ENCODE measurements around the gene KRTCAP2. TPM values are rescaled to one million over a fixed set of nuclear protein-coding genes. Genes with fewer than 3 reads are reported as not detected.
"Not testable (repeated sequence)": the region's sequence is repeated elsewhere in the genome, so short reads cannot be mapped to it uniquely, and the experiment has no call there.

KRTCAP2 gene
- 102 and 131 TPM in 2 replicates for polyA plus RNA-seq (2011; rRNA removed)
- polyA minus RNA-seq (2011; rRNA and poly(A)+ RNA removed): 175 and 190 TPM in 2 replicates

GRCh38 chr1:155172732-155173477 is at the start of gene KRTCAP2:
Gene KRTCAP2 (minus strand): TSS chr1:155173304. CDS start chr1:155173224, 80 bp downstream.
- peak within 1 kb of the TSS; percentile 99 for H3K4me3 ChIP-seq (ENCODE audit: low read depth, low read length)
- ChIA-PET CTCF (interaction anchor here (0.6 to 12.4 kb wide), 65 partner anchors 9 to 1137 kb away, joined by 3 to 317 read pairs (median 4); partner anchors contain the start of genes EFNA3, MTX1, SCAMP3 and SHC1), POLR2A (interaction anchor here (0.6 to 1.5 kb wide), 14 partner anchors 10 to 217 kb away, joined by 3 to 10 read pairs (median 4); partner anchors contain the start of genes DPM3, EFNA3, PBXIP1 and SHC1)
- DNase-seq (ENCODE audit: low read depth, low spot score): peak; percentile 93
- no peaks in the 10 kb centered on the region; the same call in 1 of the 2 replicates for H3K9me3 ChIP-seq (ENCODE audit: control insufficient read depth, insufficient read depth, low read length)
- TF ChIP-seq, protein P1, sequence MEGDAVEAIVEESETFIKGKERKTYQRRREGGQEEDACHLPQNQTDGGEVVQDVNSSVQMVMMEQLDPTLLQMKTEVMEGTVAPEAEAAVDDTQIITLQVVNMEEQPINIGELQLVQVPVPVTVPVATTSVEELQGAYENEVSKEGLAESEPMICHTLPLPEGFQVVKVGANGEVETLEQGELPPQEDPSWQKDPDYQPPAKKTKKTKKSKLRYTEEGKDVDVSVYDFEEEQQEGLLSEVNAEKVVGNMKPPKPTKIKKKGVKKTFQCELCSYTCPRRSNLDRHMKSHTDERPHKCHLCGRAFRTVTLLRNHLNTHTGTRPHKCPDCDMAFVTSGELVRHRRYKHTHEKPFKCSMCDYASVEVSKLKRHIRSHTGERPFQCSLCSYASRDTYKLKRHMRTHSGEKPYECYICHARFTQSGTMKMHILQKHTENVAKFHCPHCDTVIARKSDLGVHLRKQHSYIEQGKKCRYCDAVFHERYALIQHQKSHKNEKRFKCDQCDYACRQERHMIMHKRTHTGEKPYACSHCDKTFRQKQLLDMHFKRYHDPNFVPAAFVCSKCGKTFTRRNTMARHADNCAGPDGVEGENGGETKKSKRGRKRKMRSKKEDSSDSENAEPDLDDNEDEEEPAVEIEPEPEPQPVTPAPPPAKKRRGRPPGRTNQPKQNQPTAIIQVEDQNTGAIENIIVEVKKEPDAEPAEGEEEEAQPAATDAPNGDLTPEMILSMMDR (IDR thresholded peaks at IDR 0.05; ENCODE audit: low read depth, low read length): peak; percentile 96
- H3K27ac ChIP-seq (ENCODE audit: low read depth, low read length): peak within 1 kb of the TSS; percentile 92
- H3K27me3 ChIP-seq (ENCODE audit: control insufficient read depth, insufficient read depth, low read length): no peaks in the 10 kb centered on the region

DNA sequence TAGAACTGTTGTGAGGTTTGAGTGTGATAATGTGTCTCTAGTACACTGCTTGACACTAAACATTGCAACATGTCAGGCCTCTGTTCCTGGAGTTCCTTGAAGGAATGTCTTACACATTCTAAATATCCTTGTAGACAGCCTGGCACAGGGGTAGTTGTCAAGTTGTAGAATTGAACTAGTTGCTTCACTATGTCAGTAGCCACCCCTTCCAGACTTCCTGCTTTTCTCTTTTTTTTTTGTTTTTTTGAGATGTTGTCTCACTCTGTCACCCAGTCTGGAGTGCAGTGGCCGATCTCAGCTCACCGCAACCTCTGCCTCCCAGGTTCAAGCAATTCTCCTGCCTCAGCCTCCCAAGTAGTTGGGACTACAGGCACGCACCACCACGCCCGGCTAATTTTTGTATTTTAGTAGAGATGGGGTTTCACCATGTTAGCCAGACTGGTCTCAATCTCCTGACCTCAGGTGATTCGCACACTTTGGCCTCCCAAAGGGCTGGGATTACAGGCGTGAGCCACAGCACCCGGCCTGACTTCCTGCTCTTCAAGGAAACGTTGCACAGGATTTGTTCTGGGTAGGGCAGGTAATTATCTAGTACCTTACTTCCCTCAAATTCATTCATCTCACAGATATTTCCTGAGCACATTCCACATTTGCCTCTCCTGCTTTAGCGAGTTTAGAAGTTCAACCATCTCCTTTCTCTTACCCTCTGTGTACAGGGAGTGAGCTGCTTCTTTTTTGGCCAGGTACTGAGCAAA is 47.3 kb upstream of the KRTCAP2 start:
- POLR2A ChIA-PET; H3K27ac ChIP-seq (ENCODE audit: low read depth, low read length); DNase-seq (ENCODE audit: low read depth, low spot score); H3K9me3 ChIP-seq (ENCODE audit: control insufficient read depth, insufficient read depth, low read length); H3K27me3 ChIP-seq (ENCODE audit: control insufficient read depth, insufficient read depth, low read length); H3K4me3 ChIP-seq (ENCODE audit: low read depth, low read length): not testable (repeated sequence)
- CTCF ChIA-PET: interaction anchor here (1.1 kb wide), 1 partner anchor 30 kb away, joined by 4 read pairs; no protein-coding TSS in a partner anchor

- DNase-seq (ENCODE audit: low read depth, low spot score): no peak
- TF ChIP-seq, protein P1 (IDR thresholded peaks at IDR 0.05; ENCODE audit: low read depth, low read length): no peak
- H3K27ac ChIP-seq (ENCODE audit: low read depth, low read length): no peak overlapping the region
- ChIA-PET POLR2A (no interaction called here), CTCF (interaction anchor here (0.9 kb wide), 1 partner anchor 13 kb away, joined by 5 read pairs; no protein-coding TSS in a partner anchor)
- no peak overlapping the region for H3K4me3 ChIP-seq (ENCODE audit: low read depth, low read length)
- H3K27me3 ChIP-seq (ENCODE audit: control insufficient read depth, insufficient read depth, low read length): no peaks in the 10 kb centered on the region
- no peaks in the 10 kb centered on the region for H3K9me3 ChIP-seq (ENCODE audit: control insufficient read depth, insufficient read depth, low read length)
Observed at GRCh38 chr1:155219592-155220031, 46.5 kb upstream of the KRTCAP2 start.

DNA sequence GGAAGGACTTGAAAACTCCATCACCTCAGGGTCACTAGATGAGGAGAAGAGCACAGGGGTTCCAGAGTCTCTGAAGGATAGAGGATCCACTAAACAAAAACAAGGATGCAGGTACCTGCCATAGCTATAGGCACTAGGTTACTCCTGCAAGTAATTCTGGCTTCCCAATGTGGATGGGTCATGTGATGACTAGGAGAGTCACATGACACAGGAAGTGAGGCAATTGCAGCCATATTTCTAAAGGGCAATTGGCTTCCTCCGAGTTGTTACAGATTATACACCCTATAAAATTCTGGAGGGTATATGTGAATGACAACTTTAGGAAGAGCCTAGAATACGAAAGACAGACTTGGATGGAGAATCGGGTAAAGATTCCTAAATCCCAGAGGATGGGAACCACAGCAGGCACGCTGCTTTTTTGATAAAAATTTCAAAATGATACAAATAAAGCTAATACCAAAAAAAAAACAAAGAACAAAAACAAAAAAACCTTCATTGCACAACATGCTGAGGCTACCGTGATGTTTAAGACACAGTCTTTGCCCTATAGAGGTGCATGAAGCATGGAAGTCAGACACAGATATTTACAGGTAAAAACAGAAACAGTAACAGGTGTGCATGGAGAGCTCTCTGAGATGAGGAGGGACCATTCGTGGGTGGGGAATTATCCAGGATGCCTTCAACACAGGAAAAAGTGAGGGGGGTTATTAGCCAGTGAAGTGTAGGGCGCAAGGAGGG is 45.9 kb upstream of the KRTCAP2 start:
- TF ChIP-seq, protein P1 (IDR thresholded peaks at IDR 0.05; ENCODE audit: low read depth, low read length): no peak
- Histone ChIP-seq H3K27ac (ENCODE audit: low read depth, low read length) (no peak overlapping the region), H3K27me3 (ENCODE audit: control insufficient read depth, insufficient read depth, low read length) (no peaks in the 10 kb centered on the region), H3K9me3 (ENCODE audit: control insufficient read depth, insufficient read depth, low read length) (no peaks in the 10 kb centered on the region), H3K4me3 (ENCODE audit: low read depth, low read length) (no peak overlapping the region)
- ChIA-PET POLR2A (no interaction called here), CTCF (interaction anchor here (0.9 to 1.7 kb wide), 2 partner anchors 12 to 33 kb away, joined by 5 to 6 read pairs; no protein-coding TSS in a partner anchor)
- no peak for DNase-seq (ENCODE audit: low read depth, low spot score)

DNA sequence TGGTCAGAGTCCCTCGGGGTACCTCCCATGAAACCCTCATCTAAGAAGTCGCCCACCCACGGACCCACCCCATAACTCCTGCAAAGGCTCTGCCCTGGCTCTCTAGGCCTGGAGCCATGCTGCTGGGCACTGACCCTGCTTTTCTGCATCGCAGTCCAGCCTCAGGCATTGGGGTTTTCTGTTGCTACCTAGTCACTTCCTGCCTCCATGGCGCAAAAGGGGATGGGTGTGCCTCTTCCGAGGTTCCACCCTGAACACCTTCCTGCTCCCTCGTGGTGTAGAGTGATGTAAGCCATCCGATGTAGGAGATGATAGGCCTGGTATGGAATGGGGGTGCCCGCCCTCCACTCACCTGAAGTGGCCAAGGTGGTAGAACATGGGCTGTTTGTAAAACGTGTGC is 41.6 kb upstream of the KRTCAP2 start:
- H3K9me3 ChIP-seq (ENCODE audit: control insufficient read depth, insufficient read depth, low read length); H3K27ac ChIP-seq (ENCODE audit: low read depth, low read length); H3K4me3 ChIP-seq (ENCODE audit: low read depth, low read length); H3K27me3 ChIP-seq (ENCODE audit: control insufficient read depth, insufficient read depth, low read length); POLR2A ChIA-PET; CTCF ChIA-PET; DNase-seq (ENCODE audit: low read depth, low spot score): not testable (repeated sequence)

DNA sequence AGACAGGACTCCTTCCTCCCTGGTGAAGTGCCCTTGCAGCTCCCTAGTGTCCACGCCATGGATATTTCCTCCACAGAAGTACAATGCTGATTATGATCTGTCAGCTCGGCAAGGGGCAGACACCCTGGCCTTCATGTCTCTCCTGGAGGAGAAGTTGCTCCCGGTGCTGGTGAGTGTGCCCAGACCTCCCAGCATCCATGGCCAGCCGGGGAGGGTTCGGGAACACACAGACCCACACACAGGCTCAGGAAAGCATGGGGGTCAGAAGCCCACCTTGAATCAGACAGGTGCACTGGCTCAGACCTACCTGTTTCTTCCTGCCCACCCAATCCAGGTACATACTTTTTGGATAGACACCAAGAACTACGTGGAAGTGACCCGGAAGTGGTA is 38.9 kb upstream of the KRTCAP2 start:
- DNase-seq (ENCODE audit: low read depth, low spot score); H3K9me3 ChIP-seq (ENCODE audit: control insufficient read depth, insufficient read depth, low read length); H3K4me3 ChIP-seq (ENCODE audit: low read depth, low read length); POLR2A ChIA-PET; CTCF ChIA-PET; H3K27me3 ChIP-seq (ENCODE audit: control insufficient read depth, insufficient read depth, low read length); H3K27ac ChIP-seq (ENCODE audit: low read depth, low read length): not testable (repeated sequence)

- CTCF ChIA-PET: not testable (repeated sequence)
Observed at GRCh38 chr1:155211381-155212050, 38.4 kb upstream of the KRTCAP2 start.

More at GRCh38 chr1:155211381-155212050, 38.4 kb upstream of the KRTCAP2 start:
- H3K9me3 ChIP-seq (ENCODE audit: control insufficient read depth, insufficient read depth, low read length); H3K4me3 ChIP-seq (ENCODE audit: low read depth, low read length); H3K27me3 ChIP-seq (ENCODE audit: control insufficient read depth, insufficient read depth, low read length); DNase-seq (ENCODE audit: low read depth, low spot score); H3K27ac ChIP-seq (ENCODE audit: low read depth, low read length); POLR2A ChIA-PET: not testable (repeated sequence)
